ENCODE results near the gene TSKU.

Gene TSKU

DNA sequence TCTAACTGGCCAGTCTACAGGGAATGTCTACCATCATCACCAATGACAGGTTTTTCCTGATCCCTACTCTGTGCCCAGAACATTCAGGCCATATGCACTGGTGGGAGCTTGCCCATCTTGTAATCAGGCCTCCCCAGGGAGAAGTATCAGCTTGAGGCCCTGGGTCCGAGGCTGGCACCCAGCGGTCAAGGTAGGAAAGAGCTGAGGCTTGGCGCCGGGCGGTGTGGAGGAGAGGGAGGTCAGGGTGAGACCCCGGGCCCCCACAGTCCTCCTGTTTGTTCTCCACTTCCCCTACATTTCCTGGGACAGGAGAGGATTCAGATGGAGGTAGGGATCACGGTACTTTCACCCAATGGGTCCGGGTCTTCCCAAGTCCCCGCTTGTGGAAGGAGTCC, 15.5 kb downstream of the TSKU start:
- no CpG with 5 or more reads among the region's 9 CpGs for WGBS, 2 donors (ENCODE audit: extremely low coverage in 2 of 2, insufficient read length in 2 of 2, insufficient replicate concordance in 1 of 2)
- Histone ChIP-seq H2BK5ac (ENCODE audit: low read length) (no peak overlapping the region), H3K4me3 (ENCODE audit: low read length in 2 of 2) (peak overlapping the region in 1 of 2 donors; percentile 32), H3K79me1 (ENCODE audit: low read depth, low read length) (peaks cover 12% of the 10 kb centered on the region), H2BK12ac (ENCODE audit: low read length) (no peak overlapping the region), H2BK120ac (ENCODE audit: low read depth, low read length) (no peak overlapping the region), H3K4me1 (ENCODE audit: control insufficient read depth in 2 of 2, insufficient read depth in 1 of 2, low read depth in 1 of 2, low read length in 2 of 2) (peaks cover 4 to 26% of the 10 kb centered on the region in 2 donors), H3K4ac (ENCODE audit: low read length) (no peak overlapping the region), H3K18ac (ENCODE audit: low read length) (peak overlapping the region; percentile 93), H3K23ac (ENCODE audit: low read depth, low read length, poor library complexity) (peak overlapping the region; percentile 80), H2AFZ (ENCODE audit: low read length) (no peak overlapping the region), H3K36me3 (replicated peaks in 1 of 2; ENCODE audit: control insufficient read depth in 2 of 2, insufficient read depth in 2 of 2, low read length in 2 of 2) (peaks cover 8 to 45% of the 10 kb centered on the region in 2 donors), H3K14ac (ENCODE audit: low read length) (no peak overlapping the region), H2BK15ac (ENCODE audit: low read length) (peak overlapping the region; percentile 9), H3K27ac (replicated peaks; ENCODE audit: low read length) (no peak overlapping the region), H3K9me3 (replicated peaks in 1 of 2; ENCODE audit: control insufficient read depth in 2 of 2, insufficient read depth in 1 of 2, low read depth in 1 of 2, low read length in 2 of 2) (no peaks in the 10 kb centered on the region), H3K4me2 (ENCODE audit: insufficient read depth, low read length, poor library complexity, severe bottlenecking) (no peak overlapping the region), H3K9ac (ENCODE audit: low read depth, low read length, poor library complexity) (peak overlapping the region; percentile 73), H2AK5ac (ENCODE audit: low read depth, low read length) (peak overlapping the region; percentile 7), H4K8ac (ENCODE audit: low read depth, low read length) (no peak overlapping the region), H3K27me3 (ENCODE audit: control insufficient read depth in 3 of 3, insufficient read depth in 3 of 3, low read depth in 1 of 3, low read length in 3 of 3) (no peaks in the 10 kb centered on the region), H4K91ac (ENCODE audit: low read depth, low read length, poor library complexity) (no peak overlapping the region)
- no peak for DNase-seq (ENCODE audit: low spot score)

DNA sequence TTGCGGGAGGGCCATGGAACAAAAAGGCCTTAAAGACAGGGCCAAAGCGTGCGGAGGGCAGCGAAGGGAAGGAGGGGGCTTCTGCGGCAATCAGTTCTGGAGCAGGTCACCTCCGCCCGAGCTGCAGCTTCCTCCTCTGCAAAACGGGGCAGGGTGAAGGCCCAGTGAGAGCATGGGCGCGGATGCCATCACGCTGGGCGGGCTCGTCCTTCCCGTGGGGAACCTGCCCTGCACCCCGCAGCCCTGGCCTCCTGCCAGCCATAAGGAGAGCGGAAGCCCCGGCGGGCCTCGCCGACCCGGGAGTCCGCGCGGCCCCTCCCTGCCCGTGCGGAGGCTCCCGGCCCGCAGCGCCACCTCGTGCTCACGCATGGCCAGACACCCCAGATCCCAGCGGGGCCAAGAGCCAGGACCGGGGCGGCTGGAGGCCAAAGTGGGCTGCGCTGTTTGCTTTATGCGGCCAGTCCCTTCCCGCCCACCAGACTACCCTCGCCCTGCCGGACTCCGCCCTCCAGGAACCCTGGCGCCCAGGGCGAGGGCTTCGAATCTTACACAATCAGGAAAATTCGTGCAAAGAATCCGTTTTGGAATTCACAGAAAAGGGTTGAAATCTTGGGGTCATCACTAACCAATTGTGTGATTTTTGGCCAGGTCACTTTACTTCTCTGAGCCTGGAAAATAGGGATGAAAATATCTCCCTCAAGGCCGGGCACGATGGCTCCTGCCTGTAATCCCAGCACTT, 16.1 kb downstream of the TSKU start:
- Histone ChIP-seq H2AK5ac (ENCODE audit: low read depth, low read length) (peak overlapping the region; percentile 7), H3K4me1 (ENCODE audit: control insufficient read depth in 2 of 2, insufficient read depth in 1 of 2, low read depth in 1 of 2, low read length in 2 of 2) (peaks cover 4 to 20% of the 10 kb centered on the region in 2 donors), H3K23ac (ENCODE audit: low read depth, low read length, poor library complexity) (peak overlapping the region; percentile 80), H2BK120ac (ENCODE audit: low read depth, low read length) (no peak overlapping the region), H4K91ac (ENCODE audit: low read depth, low read length, poor library complexity) (no peak overlapping the region), H3K9ac (ENCODE audit: low read depth, low read length, poor library complexity) (peak overlapping the region; percentile 73), H3K9me3 (replicated peaks in 1 of 2; ENCODE audit: control insufficient read depth in 2 of 2, insufficient read depth in 1 of 2, low read depth in 1 of 2, low read length in 2 of 2) (no peaks in the 10 kb centered on the region), H3K79me1 (ENCODE audit: low read depth, low read length) (peaks cover 12% of the 10 kb centered on the region), H3K4me3 (ENCODE audit: low read length in 2 of 2) (peak overlapping the region in 1 of 2 donors; percentile 32), H4K8ac (ENCODE audit: low read depth, low read length) (no peak overlapping the region), H2AFZ (ENCODE audit: low read length) (no peak overlapping the region), H3K27me3 (ENCODE audit: control insufficient read depth in 3 of 3, insufficient read depth in 3 of 3, low read depth in 1 of 3, low read length in 3 of 3) (no peaks in the 10 kb centered on the region), H3K27ac (replicated peaks; ENCODE audit: low read length) (no peak overlapping the region), H3K4ac (ENCODE audit: low read length) (no peak overlapping the region), H2BK5ac (ENCODE audit: low read length) (no peak overlapping the region), H3K36me3 (replicated peaks in 1 of 2; ENCODE audit: control insufficient read depth in 2 of 2, insufficient read depth in 2 of 2, low read length in 2 of 2) (peaks cover 8 to 44% of the 10 kb centered on the region in 2 donors), H2BK12ac (ENCODE audit: low read length) (peak overlapping the region; percentile 34), H3K4me2 (ENCODE audit: insufficient read depth, low read length, poor library complexity, severe bottlenecking) (peak overlapping the region; percentile 74), H2BK15ac (ENCODE audit: low read length) (no peak overlapping the region), H3K14ac (ENCODE audit: low read length) (no peak overlapping the region), H3K18ac (ENCODE audit: low read length) (peak overlapping the region; percentile 93)
- no CpG with 5 or more reads among the region's 47 CpGs for WGBS, 2 donors (ENCODE audit: extremely low coverage in 2 of 2, insufficient read length in 2 of 2, insufficient replicate concordance in 1 of 2)
- DNase-seq (ENCODE audit: low spot score), result peak; percentile 70

GRCh38 chr11:76800466-76801200, 17.5 kb downstream of the TSKU start:
- Histone ChIP-seq H3K9ac (ENCODE audit: low read depth, low read length, poor library complexity) (no peak overlapping the region), H3K4me1 (ENCODE audit: control insufficient read depth in 2 of 2, insufficient read depth in 1 of 2, low read depth in 1 of 2, low read length in 2 of 2) (peaks cover 4 to 11% of the 10 kb centered on the region in 2 donors), H3K4me3 (ENCODE audit: low read length in 2 of 2) (peak overlapping the region in 1 of 2 donors; percentile 53), H3K23ac (ENCODE audit: low read depth, low read length, poor library complexity) (no peak overlapping the region), H3K4ac (ENCODE audit: low read length) (no peak overlapping the region), H2AK5ac (ENCODE audit: low read depth, low read length) (no peak overlapping the region), H2AFZ (ENCODE audit: low read length) (no peak overlapping the region), H3K79me1 (ENCODE audit: low read depth, low read length) (peaks cover 5% of the 10 kb centered on the region), H3K9me3 (replicated peaks in 1 of 2; ENCODE audit: control insufficient read depth in 2 of 2, insufficient read depth in 1 of 2, low read depth in 1 of 2, low read length in 2 of 2) (no peaks in the 10 kb centered on the region), H2BK12ac (ENCODE audit: low read length) (no peak overlapping the region), H2BK5ac (ENCODE audit: low read length) (no peak overlapping the region), H4K91ac (ENCODE audit: low read depth, low read length, poor library complexity) (no peak overlapping the region), H3K14ac (ENCODE audit: low read length) (no peak overlapping the region), H3K27me3 (ENCODE audit: control insufficient read depth in 3 of 3, insufficient read depth in 3 of 3, low read depth in 1 of 3, low read length in 3 of 3) (no peaks in the 10 kb centered on the region), H4K8ac (ENCODE audit: low read depth, low read length) (no peak overlapping the region), H3K27ac (replicated peaks; ENCODE audit: low read length) (no peak overlapping the region), H3K36me3 (replicated peaks in 1 of 2; ENCODE audit: control insufficient read depth in 2 of 2, insufficient read depth in 2 of 2, low read length in 2 of 2) (peaks cover 8 to 34% of the 10 kb centered on the region in 2 donors), H3K4me2 (ENCODE audit: insufficient read depth, low read length, poor library complexity, severe bottlenecking) (no peak overlapping the region), H3K18ac (ENCODE audit: low read length) (no peak overlapping the region), H2BK120ac (ENCODE audit: low read depth, low read length) (no peak overlapping the region), H2BK15ac (ENCODE audit: low read length) (no peak overlapping the region)
- DNase-seq (ENCODE audit: low spot score), result no peak
- WGBS, 2 donors (ENCODE audit: extremely low coverage in 2 of 2, insufficient read length in 2 of 2, insufficient replicate concordance in 1 of 2), result no CpG with 5 or more reads among the region's 9 CpGs

GRCh38 chr11:76801225-76801624, 18.1 kb downstream of the TSKU start:
- H3K4me3 ChIP-seq (ENCODE audit: low read length in 2 of 2), result no peak overlapping the region
- DNase-seq (ENCODE audit: low spot score), result no peak
- no peaks in the 10 kb centered on the region for H3K27me3 ChIP-seq (ENCODE audit: control insufficient read depth in 3 of 3, insufficient read depth in 3 of 3, low read depth in 1 of 3, low read length in 3 of 3)
- no peak overlapping the region for H4K91ac ChIP-seq (ENCODE audit: low read depth, low read length, poor library complexity)
- H3K4me2 ChIP-seq (ENCODE audit: insufficient read depth, low read length, poor library complexity, severe bottlenecking), result no peak overlapping the region
- no CpG with 5 or more reads among the region's 2 CpGs for WGBS, 2 donors (ENCODE audit: extremely low coverage in 2 of 2, insufficient read length in 2 of 2, insufficient replicate concordance in 1 of 2)
- no peak overlapping the region for H3K14ac ChIP-seq (ENCODE audit: low read length)
- H3K4ac ChIP-seq (ENCODE audit: low read length), result no peak overlapping the region
- no peak overlapping the region for H2BK12ac ChIP-seq (ENCODE audit: low read length)
- no peak overlapping the region for H2BK120ac ChIP-seq (ENCODE audit: low read depth, low read length)
- H3K4me1 ChIP-seq (ENCODE audit: control insufficient read depth in 2 of 2, insufficient read depth in 1 of 2, low read depth in 1 of 2, low read length in 2 of 2), result peaks cover 4 to 14% of the 10 kb centered on the region in 2 donors
- no peak overlapping the region for H3K27ac ChIP-seq (replicated peaks; ENCODE audit: low read length)
- H3K23ac ChIP-seq (ENCODE audit: low read depth, low read length, poor library complexity), result no peak overlapping the region
- no peak overlapping the region for H2BK5ac ChIP-seq (ENCODE audit: low read length)
- no peak overlapping the region for H2AK5ac ChIP-seq (ENCODE audit: low read depth, low read length)
- no peaks in the 10 kb centered on the region for H3K79me1 ChIP-seq (ENCODE audit: low read depth, low read length)
- H2AFZ ChIP-seq (ENCODE audit: low read length), result no peak overlapping the region
- H3K9ac ChIP-seq (ENCODE audit: low read depth, low read length, poor library complexity), result no peak overlapping the region
- no peak overlapping the region for H4K8ac ChIP-seq (ENCODE audit: low read depth, low read length)
- H3K9me3 ChIP-seq (replicated peaks in 1 of 2; ENCODE audit: control insufficient read depth in 2 of 2, insufficient read depth in 1 of 2, low read depth in 1 of 2, low read length in 2 of 2), result no peaks in the 10 kb centered on the region
- no peak overlapping the region for H3K18ac ChIP-seq (ENCODE audit: low read length)
- peaks cover 3 to 28% of the 10 kb centered on the region in 2 donors for H3K36me3 ChIP-seq (replicated peaks in 1 of 2; ENCODE audit: control insufficient read depth in 2 of 2, insufficient read depth in 2 of 2, low read length in 2 of 2)
- no peak overlapping the region for H2BK15ac ChIP-seq (ENCODE audit: low read length)

Data from neuronal stem cell (in vitro differentiated cells).